HG03457 (cell line): Measurements from ENCODE around the gene GJB3.
"Not testable (repeated sequence)": the region's sequence is repeated elsewhere in the genome, so short reads cannot be mapped to it uniquely, and the experiment has no call there.

Experiments
- ATAC-seq: cut with Tn5 transposase; IDR thresholded peaks from one replicate; pipeline ENCODE4 v1.9.1; 2021; ENCODE audit warnings: moderate number of reproducible peaks; ENCODE audit not compliant: unreplicated experiment

Gene GJB3

GRCh38 chr1:34781071-34781843 is at the start of gene GJB3:
Gene GJB3 (plus strand): TSS chr1:34781214. CDS start chr1:34784763, 3,549 bp downstream.
- no peak for ATAC-seq

- ATAC-seq = not testable (repeated sequence)
Observed at GRCh38 chr1:34732831-34733230, 48.2 kb upstream of the GJB3 start.

GRCh38 chr1:34736692-34737091 is 44.3 kb upstream of the GJB3 start:
- no peak for ATAC-seq

GRCh38 chr1:34737236-34737635 is 43.8 kb upstream of the GJB3 start:
- ATAC-seq = not testable (repeated sequence)

GRCh38 chr1:34739613-34740012 is 41.4 kb upstream of the GJB3 start:
- ATAC-seq = no peak

GRCh38 chr1:34740161-34740868 is 40.7 kb upstream of the GJB3 start:
- no peak for ATAC-seq

- ATAC-seq = no peak
Observed at GRCh38 chr1:34742667-34743270, 38.2 kb upstream of the GJB3 start.

- no peak for ATAC-seq
Observed at GRCh38 chr1:34743775-34744174, 37.2 kb upstream of the GJB3 start.

- ATAC-seq = no peak
Observed at GRCh38 chr1:34744851-34745250, 36.2 kb upstream of the GJB3 start.

GRCh38 chr1:34745666-34746065 is 35.3 kb upstream of the GJB3 start:
- ATAC-seq = no peak

- no peak for ATAC-seq
Observed at GRCh38 chr1:34746101-34746500, 34.9 kb upstream of the GJB3 start.

GRCh38 chr1:34746785-34747637 is 34.0 kb upstream of the GJB3 start:
- ATAC-seq = no peak

GRCh38 chr1:34747638-34747941 is 33.4 kb upstream of the GJB3 start:
- no peak for ATAC-seq

- ATAC-seq = no peak
Observed at GRCh38 chr1:34749992-34750391, 31.0 kb upstream of the GJB3 start.

GRCh38 chr1:34750610-34751009 is 30.4 kb upstream of the GJB3 start:
- ATAC-seq = no peak

GRCh38 chr1:34753163-34753562 is 27.9 kb upstream of the GJB3 start:
- no peak for ATAC-seq

GRCh38 chr1:34754964-34755637 is 25.9 kb upstream of the GJB3 start, which contains the start of gene GJB5:
Gene GJB5 (plus strand): TSS chr1:34755047. CDS start chr1:34757331, 2,284 bp downstream.
- no peak for ATAC-seq

GRCh38 chr1:34755961-34756360 is 25.1 kb upstream of the GJB3 start:
- ATAC-seq = no peak

GRCh38 chr1:34757386-34757785 is 23.6 kb upstream of the GJB3 start:
- ATAC-seq = no peak

GRCh38 chr1:34758751-34759150 is 22.3 kb upstream of the GJB3 start:
- ATAC-seq = no peak
